ENCODE measurements around the gene STPG2. TPM values are rescaled to one million over a fixed set of nuclear protein-coding genes. Genes with fewer than 3 reads are reported as not detected.

The STPG2 gene
- total and polyA plus RNA-seq, 2 donors (not counting 1 experiment from before 2014, with no cell fraction given): 0.13 to 0.49 TPM

- no peak overlapping the region for H3K4me2 ChIP-seq (replicated peaks; ENCODE audit: low read depth, low read length, poor library complexity, severe bottlenecking)
- H3K27ac Mint-ChIP-seq: no peak overlapping the region
- TF ChIP-seq EZH2 (IDR thresholded peaks at IDR 0.05; ENCODE audit: borderline replicate concordance, insufficient read depth, low read depth, low read length, poor library complexity, severe bottlenecking) (no peak), CTCF (IDR thresholded peaks at IDR 0.05) (no peak)
- intact Hi-C loops (cut with micrococcal nuclease): no loop called here
- CTCF ChIA-PET: no interaction called here
- H3K9me3 ChIP-seq (ENCODE audit: control extremely low read depth in 1 of 3, control insufficient read depth in 2 of 3, insufficient read depth in 1 of 3, low read length in 2 of 3): peaks cover 0 to 4% (median 0%) of the 10 kb centered on the region in 3 donors
- H3K27me3 ChIP-seq (replicated peaks in 1 of 4; ENCODE audit: control extremely low read depth in 1 of 4, control insufficient read depth in 3 of 4, insufficient read depth in 4 of 4, low read length in 3 of 4): no peaks in the 10 kb centered on the region
- H3K9ac ChIP-seq (ENCODE audit: low read length): no peak overlapping the region
- H3K4me3 ChIP-seq (ENCODE audit: control extremely low read depth in 1 of 5, extremely low read depth in 1 of 5, insufficient read depth in 1 of 5, low read depth in 2 of 5, low read length in 4 of 5): no peak overlapping the region
- POLR2A ChIA-PET: no interaction called here
- DNase-seq (no peak), ATAC-seq (ENCODE audit: low read depth) (no peak)
- WGBS (ENCODE audit: insufficient coverage): 79% methylated on average over 3 of the region's 3 CpGs
- no peaks in the 10 kb centered on the region for H3K4me1 Mint-ChIP-seq
- H3K27me3 Mint-ChIP-seq: no peaks in the 10 kb centered on the region
- no peak overlapping the region for H3K27ac ChIP-seq (ENCODE audit: low read length in 2 of 2)
- H3K4me3 Mint-ChIP-seq: no peak overlapping the region
- H3K4me1 ChIP-seq (ENCODE audit: control insufficient read depth in 2 of 2, insufficient read depth in 2 of 2, low read length in 2 of 2): no peaks in the 10 kb centered on the region
- no peaks in the 10 kb centered on the region for H3K36me3 ChIP-seq (replicated peaks in 1 of 2; ENCODE audit: control extremely low read depth in 1 of 2, control insufficient read depth in 1 of 2, extremely low read depth in 1 of 2, insufficient read depth in 2 of 2, low read length in 1 of 2)
- H4K20me1 ChIP-seq (ENCODE audit: control insufficient read depth, insufficient read depth, low read length, poor library complexity, severe bottlenecking): no peaks in the 10 kb centered on the region
- H3K9me3 Mint-ChIP-seq (ENCODE audit: insufficient read depth): no peaks in the 10 kb centered on the region
- H3K79me2 ChIP-seq (ENCODE audit: control insufficient read depth, insufficient read depth, low read length): no peaks in the 10 kb centered on the region
- no peak overlapping the region for H2AFZ ChIP-seq (ENCODE audit: insufficient read depth, low read depth, low read length, poor library complexity, severe bottlenecking)
Observed at GRCh38 chr4:97513917-97514316, 629.4 kb downstream of the STPG2 start.

Other genes with a start within 250 kb of the STPG2 start
- 60.1 and 66.3 TPM in 2 replicates for gene RAP1GDS1, start 117.9 kb upstream of the STPG2 start, total RNA-seq
- gene RAP1GDS1, start 117.9 kb upstream of the STPG2 start, polyA plus RNA-seq: 23.6 and 26.9 TPM in 2 replicates

Data from B cell (primary cell).